Dendritic cell treated with granulocyte-macrophage colony-stimulating factor and Interleukin-4, amounts not matched to agents 40 ng/mL and 50 ng/mL, for 4 days (primary cell): ENCODE measurements around the gene SH2D3A.
"Not testable (repeated sequence)": the region's sequence is repeated elsewhere in the genome, so short reads cannot be mapped to it uniquely, and the experiment has no call there.

Experiments used
- H3K27ac Mint-ChIP-seq: one replicate; pipeline ENCODE4 v1.8.0; 2022; ENCODE audit warnings: mild to moderate bottlenecking, mixed read lengths
- H3K27me3 Mint-ChIP-seq: one replicate; pipeline ENCODE4 v1.8.0; 2022; ENCODE audit warnings: mild to moderate bottlenecking, mixed read lengths
- H3K36me3 Mint-ChIP-seq: one replicate; pipeline ENCODE4 v1.8.0; 2022; ENCODE audit warnings: low read depth, mixed read lengths
- H3K4me1 Mint-ChIP-seq: one replicate; pipeline ENCODE4 v1.8.0; 2022; ENCODE audit warnings: low read depth, mixed read lengths
- H3K4me3 Mint-ChIP-seq: one replicate; pipeline ENCODE4 v1.8.0; 2022; ENCODE audit warnings: mild to moderate bottlenecking, moderate library complexity, mixed read lengths
- H3K9me3 Mint-ChIP-seq: one replicate; pipeline ENCODE4 v1.8.0; 2022; ENCODE audit warnings: mixed read lengths
- intact Hi-C: fragments of 100-400 bp; cut with micrococcal nuclease; formaldehyde crosslinking; loops from one replicate; pipeline ENCODE4 v1.15.0; 2022

The SH2D3A gene

GRCh38 chr19:6800160-6800790, 33.0 kb upstream of the SH2D3A start:
- H3K27ac Mint-ChIP-seq, result peak overlapping the region; percentile 96
- intact Hi-C loops, result not testable (repeated sequence)
- H3K4me3 Mint-ChIP-seq, result peak overlapping the region; percentile 78

GRCh38 chr19:6797646-6798045, 30.4 kb upstream of the SH2D3A start:
- Mint-ChIP-seq H3K36me3 (peaks cover 55% of the 10 kb centered on the region), H3K27ac (peak overlapping the region; percentile 1), H3K4me3 (no peak overlapping the region), H3K9me3 (peaks cover 15% of the 10 kb centered on the region), H3K4me1 (peaks cover 73% of the 10 kb centered on the region), H3K27me3 (no peaks in the 10 kb centered on the region)
- intact Hi-C loops, result no loop called here

More at GRCh38 chr19:6800160-6800790, 33.0 kb upstream of the SH2D3A start:
- peaks cover 37% of the 10 kb centered on the region for H3K36me3 Mint-ChIP-seq
- not testable (repeated sequence) for H3K27me3 Mint-ChIP-seq, H3K9me3 Mint-ChIP-seq
- peaks cover 89% of the 10 kb centered on the region for H3K4me1 Mint-ChIP-seq

GRCh38 chr19:6796278-6796677, 29.0 kb upstream of the SH2D3A start:
- Mint-ChIP-seq H3K36me3 (peaks cover 65% of the 10 kb centered on the region), H3K4me1 (peaks cover 71% of the 10 kb centered on the region), H3K9me3 (peaks cover 15% of the 10 kb centered on the region), H3K27ac (peak overlapping the region; percentile 1), H3K27me3 (no peaks in the 10 kb centered on the region), H3K4me3 (no peak overlapping the region)
- intact Hi-C loops, result no loop called here

GRCh38 chr19:6794686-6795431, 27.6 kb upstream of the SH2D3A start:
- peaks cover 15% of the 10 kb centered on the region for H3K9me3 Mint-ChIP-seq
- H3K4me3 Mint-ChIP-seq, result no peak overlapping the region
- no peaks in the 10 kb centered on the region for H3K27me3 Mint-ChIP-seq
- H3K4me1 Mint-ChIP-seq, result peaks cover 66% of the 10 kb centered on the region
- intact Hi-C loops, result no loop called here
- H3K27ac Mint-ChIP-seq, result no peak overlapping the region
- peaks cover 69% of the 10 kb centered on the region for H3K36me3 Mint-ChIP-seq

GRCh38 chr19:6793973-6794372, 26.7 kb upstream of the SH2D3A start:
- peaks cover 66% of the 10 kb centered on the region for H3K4me1 Mint-ChIP-seq
- H3K36me3 Mint-ChIP-seq, result peaks cover 72% of the 10 kb centered on the region
- H3K27me3 Mint-ChIP-seq, result no peaks in the 10 kb centered on the region
- H3K4me3 Mint-ChIP-seq, result no peak overlapping the region
- peaks cover 15% of the 10 kb centered on the region for H3K9me3 Mint-ChIP-seq
- intact Hi-C loops, result no loop called here
- H3K27ac Mint-ChIP-seq, result no peak overlapping the region

GRCh38 chr19:6793411-6793810, 26.2 kb upstream of the SH2D3A start:
- Mint-ChIP-seq H3K27me3 (no peaks in the 10 kb centered on the region), H3K4me1 (peaks cover 68% of the 10 kb centered on the region), H3K36me3 (peaks cover 77% of the 10 kb centered on the region), H3K9me3 (peaks cover 15% of the 10 kb centered on the region), H3K4me3 (no peak overlapping the region), H3K27ac (no peak overlapping the region)
- intact Hi-C loops, result no loop called here

GRCh38 chr19:6791237-6791636, 24.0 kb upstream of the SH2D3A start:
- Mint-ChIP-seq H3K27ac (no peak overlapping the region), H3K4me3 (no peak overlapping the region), H3K36me3 (peaks cover 78% of the 10 kb centered on the region), H3K9me3 (peaks cover 15% of the 10 kb centered on the region), H3K27me3 (no peaks in the 10 kb centered on the region), H3K4me1 (peaks cover 57% of the 10 kb centered on the region)
- intact Hi-C loops, result no loop called here

- Mint-ChIP-seq H3K36me3 (peaks cover 78% of the 10 kb centered on the region), H3K27ac (no peak overlapping the region), H3K4me1 (peaks cover 49% of the 10 kb centered on the region), H3K4me3 (no peak overlapping the region), H3K27me3 (no peaks in the 10 kb centered on the region), H3K9me3 (peaks cover 15% of the 10 kb centered on the region)
- intact Hi-C loops, result no loop called here
Measured at GRCh38 chr19:6790194-6791128, 23.2 kb upstream of the SH2D3A start.

GRCh38 chr19:6788896-6789295, 21.7 kb upstream of the SH2D3A start:
- no peaks in the 10 kb centered on the region for H3K27me3 Mint-ChIP-seq
- no peak overlapping the region for H3K27ac Mint-ChIP-seq
- H3K9me3 Mint-ChIP-seq, result peaks cover 2% of the 10 kb centered on the region
- H3K4me1 Mint-ChIP-seq, result peaks cover 48% of the 10 kb centered on the region
- peaks cover 78% of the 10 kb centered on the region for H3K36me3 Mint-ChIP-seq
- no peak overlapping the region for H3K4me3 Mint-ChIP-seq
- intact Hi-C loops, result no loop called here

- no peaks in the 10 kb centered on the region for H3K9me3 Mint-ChIP-seq
Measured at GRCh38 chr19:6787393-6787792, 20.2 kb upstream of the SH2D3A start.

GRCh38 chr19:6779206-6779605, 12.0 kb upstream of the SH2D3A start:
- H3K27me3 Mint-ChIP-seq, result no peaks in the 10 kb centered on the region
- peaks cover 60% of the 10 kb centered on the region for H3K36me3 Mint-ChIP-seq
- peaks cover 57% of the 10 kb centered on the region for H3K4me1 Mint-ChIP-seq
- no peak overlapping the region for H3K27ac Mint-ChIP-seq
- no peak overlapping the region for H3K4me3 Mint-ChIP-seq
- intact Hi-C loops, result loop anchor here (10.0 kb wide), 1 partner anchor 86 kb away; no protein-coding TSS in a partner anchor
- H3K9me3 Mint-ChIP-seq, result peaks cover 9% of the 10 kb centered on the region

More at GRCh38 chr19:6787393-6787792, 20.2 kb upstream of the SH2D3A start:
- H3K4me1 Mint-ChIP-seq, result peaks cover 54% of the 10 kb centered on the region
- intact Hi-C loops, result no loop called here
- no peak overlapping the region for H3K4me3 Mint-ChIP-seq
- H3K27me3 Mint-ChIP-seq, result no peaks in the 10 kb centered on the region
- H3K27ac Mint-ChIP-seq, result no peak overlapping the region
- H3K36me3 Mint-ChIP-seq, result peaks cover 72% of the 10 kb centered on the region

GRCh38 chr19:6778386-6778785, 11.2 kb upstream of the SH2D3A start:
- Mint-ChIP-seq H3K36me3 (peaks cover 53% of the 10 kb centered on the region), H3K27me3 (no peaks in the 10 kb centered on the region), H3K9me3 (peaks cover 9% of the 10 kb centered on the region), H3K4me1 (peaks cover 63% of the 10 kb centered on the region), H3K27ac (peak overlapping the region; percentile 45), H3K4me3 (no peak overlapping the region)
- intact Hi-C loops, result loop anchor here (10.0 kb wide), 1 partner anchor 86 kb away; no protein-coding TSS in a partner anchor

- Mint-ChIP-seq H3K4me3 (no peak overlapping the region), H3K27me3 (no peaks in the 10 kb centered on the region), H3K9me3 (peaks cover 9% of the 10 kb centered on the region), H3K36me3 (peaks cover 61% of the 10 kb centered on the region), H3K27ac (peak overlapping the region; percentile 45), H3K4me1 (peaks cover 61% of the 10 kb centered on the region)
- intact Hi-C loops, result loop anchor here (10.0 kb wide), 1 partner anchor 87 kb away; no protein-coding TSS in a partner anchor
Measured at GRCh38 chr19:6777434-6777833, 10.2 kb upstream of the SH2D3A start.
